NCI-H748 (cell line): ENCODE data around the gene ADPRHL1.
A peak's percentile ranks its signal among the peaks of the same experiment; 100 is the strongest.

Experiments used
- DNase-seq: peaks from one replicate; lab custom pipeline; 2025; ENCODE audit not compliant: unreplicated experiment; lab: John Stamatoyannopoulos, UW

Gene ADPRHL1

GRCh38 chr13:113452942-113453901, at the start of gene ADPRHL1:
Gene ADPRHL1, minus strand, starts transcription at chr13:113453488. Its CDS starts 51 bp downstream, at chr13:113453437.
- DNase-seq = no peak

- DNase-seq = no peak
Observed at GRCh38 chr13:113502686-113503085, 49.4 kb upstream of the ADPRHL1 start.

GRCh38 chr13:113500530-113501265, 47.4 kb upstream of the ADPRHL1 start:
- DNase-seq = no peak

- DNase-seq = no peak
Observed at GRCh38 chr13:113499936-113500335, 46.6 kb upstream of the ADPRHL1 start.

- DNase-seq = no peak
Observed at GRCh38 chr13:113498905-113499304, 45.6 kb upstream of the ADPRHL1 start.

- DNase-seq = no peak
Observed at GRCh38 chr13:113497217-113497616, 43.9 kb upstream of the ADPRHL1 start.

GRCh38 chr13:113495494-113496210, 42.4 kb upstream of the ADPRHL1 start:
- no peak for DNase-seq

GRCh38 chr13:113493315-113493951, 40.1 kb upstream of the ADPRHL1 start:
- peak; percentile 63 for DNase-seq

GRCh38 chr13:113491982-113492381, 38.7 kb upstream of the ADPRHL1 start:
- DNase-seq = no peak

GRCh38 chr13:113491418-113491883, 38.2 kb upstream of the ADPRHL1 start:
- peak; percentile 56 for DNase-seq

- DNase-seq = peak; percentile 95
Observed at GRCh38 chr13:113490496-113491417, 37.5 kb upstream of the ADPRHL1 start, which contains the start of gene DCUN1D2. Gene DCUN1D2, minus strand, starts transcription at chr13:113490711. Its CDS starts 42 bp downstream, at chr13:113490669.

- DNase-seq = peak; percentile 66
Observed at GRCh38 chr13:113489549-113490495, 36.5 kb upstream of the ADPRHL1 start.

GRCh38 chr13:113489171-113489548, 35.9 kb upstream of the ADPRHL1 start:
- DNase-seq = peak; percentile 59

- DNase-seq = no peak
Observed at GRCh38 chr13:113488283-113488682, 35.0 kb upstream of the ADPRHL1 start.

- no peak for DNase-seq
Observed at GRCh38 chr13:113486698-113487097, 33.4 kb upstream of the ADPRHL1 start.

- DNase-seq = no peak
Observed at GRCh38 chr13:113485545-113485944, 32.3 kb upstream of the ADPRHL1 start.

GRCh38 chr13:113483504-113484293, 30.4 kb upstream of the ADPRHL1 start:
- no peak for DNase-seq

- DNase-seq = no peak
Observed at GRCh38 chr13:113483081-113483480, 29.8 kb upstream of the ADPRHL1 start.
